SK-N-SH (cell line): ENCODE measurements around the gene IL9R.
"Not testable (repeated sequence)": the region's sequence is repeated elsewhere in the genome, so short reads cannot be mapped to it uniquely, and the experiment has no call there.

Experiments used
- EP300 ChIP-seq, 2 experiments: IDR thresholded peaks; 2 replicates each; pipeline versions ENCODE4 v1.4.0 to v1.6.1; 2012; ENCODE audit warnings: borderline replicate concordance in 1 of 2, low read depth in 1 of 2, low read length in 1 of 2
- GATA2 ChIP-seq: sonication (generic); formaldehyde crosslinking; IDR thresholded peaks from 2 replicates; pipeline ENCODE4 v1.5.0; 2020; ENCODE audit warnings: mild to moderate bottlenecking, missing genetic modification reagents
- PBX3 ChIP-seq: IDR thresholded peaks from 2 replicates; pipeline ENCODE4; 2012
- RAD21 ChIP-seq: IDR thresholded peaks from 2 replicates; pipeline ENCODE4 v1.6.1; 2012; ENCODE audit warnings: mild to moderate bottlenecking, low read length
- REST ChIP-seq: IDR thresholded peaks from 2 replicates; pipeline ENCODE4 v1.6.1; 2012; ENCODE audit warnings: mild to moderate bottlenecking, low read depth, low read length, moderate library complexity
- TAF1 ChIP-seq: IDR thresholded peaks from 2 replicates; pipeline ENCODE4 v1.6.1; 2012; ENCODE audit warnings: low read depth, mild to moderate bottlenecking, low read length, moderate library complexity, borderline replicate concordance

GRCh38 chrX:156029296-156029695 is 31.8 kb downstream of the IL9R start:
- not testable (repeated sequence) for TF ChIP-seq TAF1; PBX3; EP300 (IDR thresholded peaks at IDR 0.05; ENCODE audit: borderline replicate concordance in 1 of 2, low read depth in 1 of 2, low read length in 1 of 2); GATA2; RAD21; REST
